T47D (cell line): ENCODE results near the gene LMBRD2.

Experiments used
- DNase-seq, 2 experiments: peaks; one replicate each; pipeline versions ENCODE4 v3.0.0 to v3.0.0-alpha.2; 2011 to 2012; ENCODE audit warnings: low read depth in 1 of 2, low spot score in 1 of 2
- JUND ChIP-seq: IDR thresholded peaks from 2 replicates; pipeline ENCODE4 v1.6.1; 2012; ENCODE audit warnings: low read depth
- in situ Hi-C: cut with HindIII; loops from 2 replicates; pipeline ENCODE4 v1.10.0; 2016; ENCODE audit warnings: low sequenced_read_pairs, low pct_unique_long_range_greater_than_20kb

The LMBRD2 gene

DNA sequence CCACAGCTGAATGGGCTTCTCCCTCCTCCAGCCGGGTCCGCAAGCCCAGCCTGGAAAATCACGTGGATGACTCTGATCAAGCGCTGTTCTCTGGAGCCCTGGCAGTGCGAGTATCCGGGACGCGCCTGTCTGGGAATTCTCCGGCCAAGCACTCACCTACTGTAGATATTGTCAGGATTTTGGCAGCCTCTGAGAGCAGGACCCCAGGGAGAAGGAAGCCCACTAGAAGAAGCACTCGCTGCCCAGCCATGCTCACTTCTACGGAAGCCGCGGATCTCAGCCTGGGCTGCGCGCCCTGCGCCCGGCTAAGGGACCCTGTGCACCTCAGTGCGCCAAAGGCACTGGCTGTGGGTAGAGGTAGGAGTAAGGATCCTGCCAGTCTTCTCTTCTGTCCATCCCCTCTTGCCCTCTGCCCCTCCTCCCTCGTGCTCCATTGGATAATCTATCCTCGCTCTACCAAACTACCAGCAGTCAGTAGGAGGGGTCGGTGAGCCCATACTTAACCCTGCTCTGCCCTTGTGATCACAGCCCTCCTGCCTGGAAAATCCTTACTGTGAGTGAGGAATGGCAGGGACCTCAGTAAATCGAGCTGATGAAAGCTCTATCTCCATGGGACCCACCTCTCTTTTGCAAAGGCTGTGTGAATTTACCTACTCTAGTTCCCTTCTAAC lies 85.0 kb downstream of the LMBRD2 start, which contains the start of gene UGT3A2:
TSS of gene UGT3A2 (minus strand) at position 343 of the 671 bp plus-strand sequence. CDS start at position 250, 93 bp downstream.
- in situ Hi-C loops, result no loop called here
- DNase-seq, result peak in 1 of 2 experiments; percentile 67
- no peak for TF ChIP-seq JUND

DNA sequence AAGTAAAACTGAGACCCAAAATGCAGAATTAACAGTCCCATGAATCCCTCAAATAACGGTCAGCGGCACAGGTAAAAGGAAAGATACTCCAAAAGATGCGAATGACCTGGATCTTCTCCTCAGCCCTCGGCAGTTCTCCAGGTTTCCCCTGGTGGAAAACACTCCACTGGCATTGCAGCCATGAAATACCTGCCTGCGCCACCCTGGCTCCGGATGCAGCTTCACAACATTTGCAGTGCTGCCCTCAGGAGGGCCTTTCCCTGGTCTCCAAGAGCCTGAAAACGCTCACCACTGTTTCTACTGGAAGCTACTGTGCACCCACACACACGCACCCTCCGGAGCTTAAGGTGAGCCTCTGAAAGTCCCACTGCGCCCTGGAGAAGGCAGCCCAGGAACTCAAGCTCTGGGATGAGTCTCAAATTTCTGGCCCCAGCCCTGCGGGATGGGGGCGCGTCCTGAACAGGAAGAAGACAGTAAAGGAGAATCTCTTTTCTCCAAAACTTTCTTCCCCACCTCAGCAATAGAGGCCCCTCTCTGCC lies 85.6 kb downstream of the LMBRD2 start:
- DNase-seq, result peak in 1 of 2 experiments; percentile 33
- in situ Hi-C loops, result no loop called here
- TF ChIP-seq JUND, result no peak

DNA sequence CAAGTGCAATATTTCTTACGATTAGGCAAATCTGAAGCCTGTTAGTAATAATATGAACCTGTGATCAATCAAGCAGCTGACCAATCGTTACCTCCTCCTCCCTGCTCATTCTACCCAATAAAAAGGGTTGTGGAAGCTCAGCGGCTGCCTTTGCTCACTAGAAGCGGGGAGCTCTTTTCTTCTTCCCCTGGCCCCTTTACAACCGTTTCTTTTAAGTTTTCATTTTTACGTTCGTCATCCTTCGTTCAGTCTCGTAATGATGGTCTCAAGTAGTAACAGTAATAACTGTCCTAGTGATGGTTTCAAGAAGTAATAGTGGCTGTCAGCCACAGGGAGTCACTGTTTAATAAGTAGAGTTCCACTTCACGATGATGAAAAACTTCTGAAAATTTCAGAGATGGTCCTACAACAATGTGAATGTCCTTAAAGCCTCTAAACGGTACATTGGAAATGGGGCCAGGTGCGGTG lies 91.2 kb downstream of the LMBRD2 start:
- TF ChIP-seq JUND, result no peak
- in situ Hi-C loops, result no loop called here
- peak in 1 of 2 experiments; percentile 55 for DNase-seq

DNA sequence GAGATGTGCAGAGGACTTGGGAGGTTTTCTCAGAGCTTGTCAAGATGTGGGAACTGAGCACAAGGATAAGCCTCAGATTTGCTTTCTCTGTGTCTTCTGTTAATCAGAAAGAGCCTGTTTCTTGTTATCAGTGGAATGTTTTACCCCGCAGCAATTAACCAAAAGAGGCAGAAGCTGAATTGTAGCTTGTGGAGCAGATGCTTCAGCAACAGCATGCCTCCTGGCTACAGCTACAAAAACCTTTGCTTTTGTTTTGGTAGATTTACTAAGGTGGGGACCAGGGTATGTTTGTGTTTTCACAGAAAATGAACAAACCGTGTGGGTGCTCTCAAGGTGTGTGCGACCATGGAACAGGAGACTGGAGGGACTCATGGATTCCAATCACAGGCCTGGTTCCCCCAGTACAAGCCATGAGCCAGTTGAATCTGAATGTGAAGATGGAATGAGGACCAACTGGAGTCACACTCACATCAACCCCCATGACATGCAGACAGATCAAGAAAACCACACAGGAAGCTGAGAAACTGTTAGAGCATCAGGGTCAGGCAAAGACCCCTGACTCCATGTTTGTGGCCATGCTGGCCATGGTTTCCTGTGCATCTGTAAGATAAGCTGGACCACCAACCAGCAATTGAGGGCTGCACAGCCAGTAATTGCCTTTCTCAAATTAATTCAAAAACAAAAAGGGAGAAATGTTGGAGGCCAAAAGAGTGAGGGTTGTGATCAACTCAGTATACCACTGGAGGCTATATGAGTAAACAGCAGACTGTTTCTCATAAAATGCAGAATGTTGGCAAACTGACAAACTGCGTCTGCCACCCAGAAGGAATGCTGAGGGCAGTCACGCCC lies 91.9 kb downstream of the LMBRD2 start:
- peak in 1 of 2 experiments; percentile 48 for DNase-seq
- no peak for TF ChIP-seq JUND
- in situ Hi-C loops, result no loop called here

DNA sequence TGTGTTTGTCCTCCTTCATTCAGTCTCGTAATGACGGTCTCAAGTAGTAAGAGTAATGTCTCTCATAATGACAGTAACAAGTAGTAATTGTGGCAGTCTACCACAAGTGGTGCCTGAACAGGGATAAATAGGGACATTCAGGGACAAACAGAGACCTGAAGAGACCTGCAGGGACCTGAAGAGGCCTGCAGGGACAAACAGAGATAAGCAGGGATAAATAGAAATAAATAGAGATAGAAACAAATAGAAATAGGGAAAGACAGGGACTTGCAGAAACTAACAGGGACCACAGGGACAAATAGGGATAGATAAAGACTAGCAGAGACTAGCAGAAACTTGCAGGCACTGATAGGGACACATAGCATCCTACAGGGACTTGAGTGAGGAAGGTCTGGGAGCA lies 92.9 kb downstream of the LMBRD2 start:
- no peak for TF ChIP-seq JUND
- in situ Hi-C loops, result no loop called here
- DNase-seq, result no peak

DNA sequence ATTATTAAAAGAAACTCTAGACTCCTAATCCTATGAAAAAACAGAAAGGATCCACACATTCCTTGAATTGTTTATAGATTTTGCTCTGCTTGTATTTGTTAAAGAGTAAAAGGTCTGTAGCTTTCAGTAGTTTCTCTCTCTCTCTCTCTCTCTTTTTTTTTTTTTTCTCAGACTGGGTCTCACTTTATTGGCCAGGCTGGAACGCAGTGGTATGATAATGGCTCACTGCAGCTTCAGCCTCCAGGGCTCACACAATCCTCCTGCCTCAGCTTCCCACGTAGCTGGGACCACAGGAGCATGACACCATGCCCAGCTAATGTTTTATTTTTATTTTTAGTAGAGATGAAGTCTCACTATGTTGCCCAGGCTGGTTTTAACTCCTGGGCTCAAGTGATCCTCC lies 94.3 kb downstream of the LMBRD2 start:
- DNase-seq, result no peak
- in situ Hi-C loops, result no loop called here
- TF ChIP-seq JUND, result no peak

DNA sequence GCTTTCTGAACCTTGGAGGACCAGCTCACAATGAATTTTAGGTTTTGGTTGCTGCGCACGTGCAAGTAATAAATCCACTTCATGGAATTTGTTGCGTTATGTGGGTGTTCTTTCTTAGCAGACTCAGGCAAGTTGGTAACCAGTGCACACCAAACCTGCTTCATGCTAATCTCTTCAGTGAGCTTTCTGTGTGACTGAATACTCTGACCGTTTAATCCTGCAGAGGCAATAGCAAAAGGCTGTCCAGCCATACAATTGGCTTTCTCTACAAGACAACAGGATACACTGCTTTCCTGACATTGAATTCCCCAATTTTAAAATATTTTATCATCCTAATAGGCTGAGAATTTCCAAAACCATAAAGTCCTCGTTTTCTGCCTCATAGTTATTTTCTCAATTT lies 95.3 kb downstream of the LMBRD2 start:
- in situ Hi-C loops, result no loop called here
- DNase-seq, result no peak
- no peak for TF ChIP-seq JUND

DNA sequence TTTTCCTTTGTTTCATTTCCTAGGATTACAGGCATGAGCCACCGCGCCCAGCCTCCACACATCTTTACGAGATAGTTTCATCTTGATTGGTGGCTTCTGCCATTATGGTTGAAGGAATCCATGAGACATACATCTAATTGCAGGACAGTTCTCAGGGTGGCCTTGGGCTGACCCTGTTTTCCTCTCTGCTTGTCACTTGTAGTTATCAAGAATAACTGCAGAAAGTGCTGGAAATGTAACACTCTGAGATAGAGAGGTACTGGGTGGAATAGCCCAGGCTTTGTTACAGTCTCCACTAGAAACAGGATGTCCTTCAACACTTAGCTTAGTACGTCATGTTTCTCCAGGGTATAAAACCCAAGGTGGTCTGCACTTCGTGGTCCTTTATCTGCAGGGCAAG lies 95.7 kb downstream of the LMBRD2 start:
- in situ Hi-C loops, result no loop called here
- no peak for DNase-seq
- TF ChIP-seq JUND, result no peak

DNA sequence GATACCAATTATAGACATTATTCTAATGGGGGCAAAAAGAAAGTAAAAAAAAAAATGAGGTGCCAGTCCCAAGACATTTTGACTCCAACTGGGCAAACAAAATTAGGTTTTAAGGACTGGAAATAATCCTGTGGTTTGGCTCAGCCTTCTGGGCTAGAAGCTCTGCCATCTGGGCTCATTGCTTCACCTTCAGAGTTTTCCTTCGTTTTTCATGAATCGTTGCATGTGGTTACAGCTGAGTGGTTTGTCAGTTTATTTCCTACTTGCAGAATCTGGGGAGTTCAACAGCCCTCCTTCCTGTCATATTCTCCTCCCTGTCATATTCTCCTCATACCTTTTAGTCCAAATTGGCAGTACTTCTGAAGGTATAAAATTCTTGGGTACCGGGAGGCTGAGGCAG lies 97.0 kb downstream of the LMBRD2 start:
- TF ChIP-seq JUND, result no peak
- in situ Hi-C loops, result no loop called here
- DNase-seq, result no peak

DNA sequence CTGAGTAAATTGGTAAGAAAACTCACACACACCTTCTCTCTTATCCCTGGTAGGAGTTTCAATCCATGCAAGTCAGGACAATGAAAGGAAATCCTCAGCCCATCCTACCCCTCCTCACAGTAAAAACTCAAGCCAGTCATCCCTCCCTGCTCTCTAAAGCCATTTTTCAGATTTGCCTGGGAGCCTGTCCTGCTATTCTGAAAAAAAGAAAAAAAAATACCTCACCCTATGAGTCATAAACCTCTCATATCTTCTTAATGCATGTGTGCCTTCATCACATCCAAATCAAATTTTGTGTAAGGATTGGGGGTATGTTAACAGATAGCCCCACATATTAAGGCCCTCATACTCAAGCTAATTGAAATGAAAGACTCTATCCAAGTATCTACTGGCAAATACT lies 99.1 kb downstream of the LMBRD2 start:
- no peak for TF ChIP-seq JUND
- DNase-seq, result no peak
- in situ Hi-C loops, result no loop called here

DNA sequence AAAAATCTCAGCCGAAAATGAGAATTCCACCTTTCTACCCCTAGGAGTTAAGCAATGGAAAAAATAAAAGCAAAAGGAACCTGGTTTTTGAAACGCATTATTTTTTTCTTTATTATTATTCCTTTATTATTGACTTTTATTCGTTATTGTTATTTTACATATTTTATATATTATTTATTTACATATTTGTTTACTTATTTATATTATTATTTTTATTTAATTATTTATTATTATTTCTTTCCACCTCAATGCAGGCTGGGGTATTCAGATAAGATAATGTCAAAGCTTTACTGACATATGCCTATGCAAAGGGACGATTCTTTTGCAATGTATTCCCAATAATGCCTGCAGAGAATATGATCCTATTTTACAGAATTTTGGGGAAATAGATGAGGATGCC lies 101.7 kb downstream of the LMBRD2 start:
- no peak for DNase-seq
- in situ Hi-C loops, result no loop called here
- TF ChIP-seq JUND, result no peak
